HT1080 (cell line): ENCODE results near the gene ENPP7. TPM values are rescaled to one million over a fixed set of nuclear protein-coding genes. Genes with fewer than 3 reads are reported as not detected.

Experiments
- DNase-seq: peaks from one replicate; pipeline ENCODE4 v3.0.0-alpha.2; 2015; ENCODE audit warnings: low read depth
- total RNA-seq: library from RNA; depleted of rRNA; stranded (reverse); fragments of >200 nt; shearing (Covaris generic); gene quantifications from 2 replicates; pipeline ENCODE4 v1.2.3, GENCODE V29; 2014

The ENPP7 gene
- total RNA-seq, 1 experiment from 2014 or later, result not detected

GRCh38 chr17:79776376-79777119 is 45.8 kb downstream of the ENPP7 start:
- DNase-seq, result no peak

- peak; percentile 46 for DNase-seq
Observed at GRCh38 chr17:79777120-79777893, 46.6 kb downstream of the ENPP7 start.

- no peak for DNase-seq
Observed at GRCh38 chr17:79777894-79778503, 47.3 kb downstream of the ENPP7 start, which contains the start of gene CBX2. TSS of gene CBX2 (plus strand) at chr17:79778148. CDS start at chr17:79778236, 88 bp downstream.

- DNase-seq, result no peak
Observed at GRCh38 chr17:79778504-79779083, 47.9 kb downstream of the ENPP7 start.

GRCh38 chr17:79779084-79779529 is 48.4 kb downstream of the ENPP7 start:
- no peak for DNase-seq

- DNase-seq, result no peak
Observed at GRCh38 chr17:79779661-79780365, 49.1 kb downstream of the ENPP7 start.

- DNase-seq, result no peak
Observed at GRCh38 chr17:79781012-79781650, 50.4 kb downstream of the ENPP7 start.

- no peak for DNase-seq
Observed at GRCh38 chr17:79781736-79782575, 51.2 kb downstream of the ENPP7 start.

GRCh38 chr17:79783891-79784290 is 53.1 kb downstream of the ENPP7 start:
- DNase-seq, result no peak

- DNase-seq, result no peak
Observed at GRCh38 chr17:79784353-79785016, 53.7 kb downstream of the ENPP7 start.

- no peak for DNase-seq
Observed at GRCh38 chr17:79785017-79785899, 54.5 kb downstream of the ENPP7 start.

GRCh38 chr17:79785900-79786810 is 55.4 kb downstream of the ENPP7 start:
- DNase-seq, result no peak

- DNase-seq, result no peak
Observed at GRCh38 chr17:79786930-79787643, 56.3 kb downstream of the ENPP7 start.

GRCh38 chr17:79788455-79788854 is 57.7 kb downstream of the ENPP7 start:
- no peak for DNase-seq

GRCh38 chr17:79788989-79789942 is 58.5 kb downstream of the ENPP7 start:
- DNase-seq, result no peak
